HG03575 (cell line): Measurements from ENCODE around the gene KCNQ5.

ENCODE experiments used
- ATAC-seq: cut with Tn5 transposase; IDR thresholded peaks from one replicate; pipeline ENCODE4 v1.9.1; 2021; ENCODE audit not compliant: unreplicated experiment, insufficient number of reproducible peaks, low FRiP score; ENCODE audit errors: extremely low read depth

KCNQ5 gene

DNA sequence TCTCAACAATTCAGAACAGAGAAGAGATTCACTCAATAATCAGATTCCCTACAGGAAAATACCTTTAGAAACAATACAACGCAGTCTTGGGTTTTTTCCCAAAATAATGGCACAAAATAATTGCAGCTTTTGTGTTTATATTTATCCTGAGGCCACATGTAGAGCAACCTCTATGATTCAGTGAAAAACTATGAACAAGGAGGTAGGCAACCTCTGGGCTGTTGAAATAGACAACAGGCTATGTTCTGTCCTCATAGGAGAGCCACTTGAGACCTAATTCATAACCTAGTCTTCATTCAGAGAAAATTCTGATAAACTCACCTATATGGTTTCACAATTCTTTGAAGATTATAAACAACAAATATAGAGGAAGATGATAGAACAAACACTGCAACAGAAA lies 485.2 kb downstream of the KCNQ5 start:
- no peak for ATAC-seq

DNA sequence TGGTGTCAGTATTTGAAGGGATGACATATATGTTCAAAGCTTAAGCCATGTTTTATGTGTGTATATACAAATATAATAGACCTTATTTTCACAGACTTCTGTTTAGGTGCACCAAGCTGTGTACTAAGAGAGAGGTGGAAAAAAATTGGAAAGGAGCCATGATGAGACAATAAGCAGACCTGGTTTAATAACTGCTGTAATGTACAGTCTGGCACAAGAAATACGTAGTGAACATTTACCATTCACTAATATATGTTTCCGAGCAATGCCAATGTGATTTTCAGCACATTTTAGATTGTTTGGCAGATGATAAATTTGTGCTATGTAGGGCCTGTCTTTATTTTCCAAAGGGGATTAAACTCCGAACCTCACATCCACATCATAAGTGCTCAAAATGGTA lies 487.1 kb downstream of the KCNQ5 start:
- ATAC-seq: no peak

DNA sequence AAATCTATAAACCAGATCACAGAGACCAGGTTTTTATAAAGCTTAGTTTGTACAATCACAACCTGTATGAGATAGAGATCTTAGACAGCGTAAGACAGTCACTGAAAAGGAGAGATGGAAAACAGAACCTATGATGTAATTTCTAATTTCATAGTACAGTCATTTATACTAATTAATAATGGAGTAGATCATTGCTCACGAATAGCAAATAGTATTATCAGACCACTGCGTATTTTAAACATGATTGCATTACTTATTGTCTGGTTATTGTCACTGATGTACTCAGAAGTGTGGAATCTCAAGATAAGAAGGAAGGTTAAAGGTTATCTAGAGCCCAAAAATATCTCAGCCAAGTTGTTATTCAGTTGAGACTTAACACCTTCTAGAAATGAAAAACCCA lies 487.8 kb downstream of the KCNQ5 start:
- no peak for ATAC-seq

DNA sequence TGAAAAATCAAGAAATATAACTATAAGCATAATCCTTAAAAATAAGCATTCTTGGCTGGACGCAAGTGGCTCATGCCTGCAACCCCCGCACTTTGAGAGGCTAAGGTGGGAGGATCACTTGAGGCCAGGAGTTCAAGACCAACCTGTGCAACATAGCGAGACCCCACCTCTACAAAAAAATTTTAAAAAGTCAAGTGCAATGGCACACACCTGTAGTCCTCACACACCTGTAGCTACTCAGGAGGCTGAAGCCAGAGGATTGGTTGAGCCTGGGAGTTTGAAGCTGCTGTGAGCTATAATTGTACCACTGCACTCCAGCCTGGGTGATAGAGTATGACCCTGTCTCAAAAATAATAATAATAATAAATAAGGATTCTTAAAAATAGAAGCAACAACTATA lies 494.5 kb downstream of the KCNQ5 start:
- no peak for ATAC-seq

DNA sequence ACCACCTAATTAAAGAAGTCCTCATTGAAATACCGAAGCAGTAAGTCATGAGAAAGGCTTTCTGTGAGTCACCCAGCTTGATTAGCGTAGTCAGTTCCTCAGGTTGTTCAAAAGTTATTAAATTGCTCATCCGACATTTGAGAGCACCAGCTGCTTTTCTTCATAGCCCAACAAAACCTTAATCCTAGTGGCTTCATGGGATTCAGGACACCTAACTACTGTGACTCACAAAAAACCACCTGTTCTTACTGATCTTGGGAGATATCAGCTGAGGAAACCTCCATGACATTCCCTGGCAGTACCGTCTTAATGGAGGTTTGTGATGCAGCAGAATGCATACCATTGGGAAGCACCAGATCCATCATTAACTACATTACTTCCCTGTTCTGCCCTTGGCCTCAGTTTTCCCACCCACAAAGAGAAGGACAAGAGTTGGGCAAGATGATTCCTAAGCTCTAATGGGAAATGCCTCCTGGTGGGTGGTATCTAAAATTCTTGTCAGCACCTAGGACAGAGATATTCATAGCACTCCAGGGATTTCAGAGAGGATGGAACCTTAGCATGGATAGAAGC lies 499.6 kb downstream of the KCNQ5 start:
- ATAC-seq: no peak

- no peak for ATAC-seq
Measured at GRCh38 chr6:73123632-73124329, 501.9 kb downstream of the KCNQ5 start.

- peak; percentile 94 for ATAC-seq
Measured at GRCh38 chr6:73129653-73130443, 508.0 kb downstream of the KCNQ5 start.

DNA sequence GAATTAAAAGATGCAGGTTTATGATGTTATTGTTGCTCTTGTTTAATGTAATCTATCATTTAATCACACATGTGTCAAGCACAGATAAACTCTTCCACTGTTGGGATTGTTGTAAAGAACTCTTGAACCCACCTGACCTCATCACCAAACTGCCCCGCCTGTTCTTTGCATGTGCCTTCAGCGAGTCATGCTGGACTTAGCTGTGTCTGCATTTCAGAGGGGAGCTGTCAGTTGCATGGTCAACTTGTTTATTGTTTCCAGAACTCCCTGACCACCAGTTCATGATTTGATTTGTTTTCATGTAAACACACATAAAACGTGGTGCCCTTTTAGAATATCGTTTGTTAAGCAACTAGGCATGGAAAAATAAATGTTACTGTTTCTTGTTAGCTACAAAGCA lies 509.8 kb downstream of the KCNQ5 start:
- ATAC-seq: no peak

DNA sequence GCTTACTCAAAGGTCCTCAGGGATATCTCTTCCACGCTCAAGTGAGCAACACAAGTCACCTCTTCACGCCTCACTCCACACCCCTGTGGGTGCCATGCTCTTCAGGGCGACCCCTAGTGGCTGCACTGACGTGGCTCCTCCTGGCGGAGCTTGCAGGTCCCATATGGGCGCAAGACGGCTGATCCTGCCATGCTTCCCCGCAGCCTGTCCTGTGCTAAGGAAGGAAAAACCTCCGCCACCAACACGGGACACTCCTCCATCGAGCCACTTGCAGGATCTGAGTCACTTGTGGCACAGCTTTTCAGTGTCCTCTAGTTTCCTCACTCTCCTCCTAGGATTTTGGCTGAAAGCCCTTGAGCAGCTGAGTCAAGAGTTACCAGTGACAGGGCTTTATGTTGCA lies 512.7 kb downstream of the KCNQ5 start:
- no peak for ATAC-seq

- no peak for ATAC-seq
Measured at GRCh38 chr6:73139681-73140383, 518.0 kb downstream of the KCNQ5 start.

GRCh38 chr6:73143551-73143950 lies 521.7 kb downstream of the KCNQ5 start:
- ATAC-seq: no peak

DNA sequence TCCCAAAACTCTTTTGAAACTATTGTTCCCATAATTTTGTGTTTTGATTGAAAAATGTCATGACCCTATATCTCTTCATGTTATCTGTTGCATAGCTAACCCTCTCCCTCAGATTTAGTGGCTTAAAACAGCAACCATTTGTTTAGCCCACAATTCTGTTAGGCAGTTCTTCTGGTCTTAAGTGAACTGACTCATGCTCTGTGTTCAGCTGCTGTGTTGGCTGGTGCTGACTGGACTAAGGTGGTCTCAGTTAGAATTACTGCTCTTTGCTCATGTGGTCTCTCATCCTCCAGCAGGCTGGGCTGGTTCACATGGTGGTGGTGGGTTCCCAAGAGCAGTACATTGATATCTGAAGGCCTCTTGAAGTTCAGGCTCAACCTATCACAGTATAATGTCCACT lies 522.7 kb downstream of the KCNQ5 start:
- ATAC-seq: no peak

- no peak for ATAC-seq
Measured at GRCh38 chr6:73145690-73146089, 523.8 kb downstream of the KCNQ5 start.

GRCh38 chr6:73151732-73152131 lies 529.9 kb downstream of the KCNQ5 start:
- no peak for ATAC-seq

GRCh38 chr6:73152556-73152955 lies 530.7 kb downstream of the KCNQ5 start:
- no peak for ATAC-seq

DNA sequence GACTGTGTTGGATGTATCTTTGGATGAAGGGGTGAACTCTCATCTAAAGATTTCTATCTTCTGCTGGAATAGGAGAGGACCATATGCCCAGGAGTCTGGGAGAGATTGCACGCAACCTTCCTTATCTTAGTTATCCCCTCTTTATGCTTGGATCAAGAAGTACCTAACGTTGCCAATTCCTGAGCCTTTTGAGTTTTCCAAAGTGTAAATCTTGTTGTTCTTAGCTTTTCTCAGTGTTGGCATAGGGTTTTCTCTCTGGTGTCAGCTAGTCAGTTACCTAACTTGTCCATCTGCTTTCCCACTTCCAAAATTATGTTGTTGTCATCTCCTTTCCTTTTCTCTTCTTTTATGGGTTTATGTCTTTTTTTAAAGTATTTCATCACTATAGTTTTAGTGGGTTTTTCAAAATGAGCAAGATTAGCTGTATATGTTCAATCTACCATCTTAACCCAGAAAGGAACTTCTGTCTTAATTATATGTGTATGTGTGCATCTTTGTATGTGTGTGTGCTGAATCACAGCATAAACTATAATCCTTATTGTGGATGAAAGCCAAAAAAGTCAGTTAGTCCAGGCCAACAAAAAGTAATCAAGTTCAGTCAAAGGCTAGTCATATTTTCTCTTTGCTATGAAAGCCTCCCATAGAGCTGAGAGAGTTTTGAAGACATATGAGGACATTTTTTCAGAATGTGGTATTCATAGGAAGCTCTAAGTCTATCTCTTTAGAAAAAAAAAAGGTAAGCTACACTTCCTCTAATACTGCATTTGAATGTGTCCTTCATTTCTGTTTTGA lies 531.3 kb downstream of the KCNQ5 start:
- ATAC-seq: no peak

DNA sequence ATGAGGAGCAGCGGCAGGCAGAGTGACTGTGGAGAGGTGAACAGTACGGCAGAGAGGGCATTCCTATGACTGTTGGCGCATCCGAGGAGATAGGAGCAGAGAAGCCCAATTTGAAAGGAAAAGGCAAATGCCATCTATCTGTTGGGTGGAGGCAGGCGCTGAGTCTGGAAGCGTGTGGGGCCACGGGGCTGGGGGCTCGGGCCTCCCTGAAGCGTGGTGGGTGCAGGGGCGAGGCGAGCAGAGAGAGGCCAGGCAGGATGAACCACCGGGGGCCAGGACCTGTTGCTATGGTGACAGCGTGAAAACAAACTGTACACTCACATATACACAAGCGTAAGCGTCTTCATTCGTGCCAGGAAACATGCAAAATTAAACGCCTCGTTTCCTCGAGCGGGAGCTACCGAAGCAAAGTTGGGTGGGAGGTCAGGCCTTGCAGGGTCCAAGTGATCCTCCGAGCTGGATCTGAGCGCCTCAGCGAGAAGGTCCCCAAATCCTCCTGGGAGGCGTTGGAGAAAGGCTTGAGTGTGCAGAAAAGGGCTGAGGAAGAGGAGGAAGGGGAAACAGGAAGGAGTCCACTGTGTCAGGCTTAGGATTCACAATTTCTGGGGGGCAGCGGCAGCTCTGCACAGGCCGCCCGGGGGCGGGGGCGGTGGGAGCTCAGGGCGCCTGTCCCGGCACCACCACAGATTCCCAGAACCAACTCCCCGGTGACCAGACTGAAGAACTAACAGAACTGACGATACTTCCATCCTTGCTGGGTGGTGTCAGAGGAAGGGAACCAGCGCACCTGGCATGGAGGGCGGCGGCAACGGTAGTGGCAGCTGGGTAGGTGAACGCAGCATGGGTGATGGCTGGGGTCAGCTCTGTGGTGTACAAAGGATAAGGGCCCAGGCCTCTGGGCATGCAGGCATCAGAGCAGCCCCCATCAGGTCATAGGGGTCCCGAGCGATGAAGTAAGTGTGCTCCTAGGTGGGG lies 535.2 kb downstream of the KCNQ5 start:
- no peak for ATAC-seq

DNA sequence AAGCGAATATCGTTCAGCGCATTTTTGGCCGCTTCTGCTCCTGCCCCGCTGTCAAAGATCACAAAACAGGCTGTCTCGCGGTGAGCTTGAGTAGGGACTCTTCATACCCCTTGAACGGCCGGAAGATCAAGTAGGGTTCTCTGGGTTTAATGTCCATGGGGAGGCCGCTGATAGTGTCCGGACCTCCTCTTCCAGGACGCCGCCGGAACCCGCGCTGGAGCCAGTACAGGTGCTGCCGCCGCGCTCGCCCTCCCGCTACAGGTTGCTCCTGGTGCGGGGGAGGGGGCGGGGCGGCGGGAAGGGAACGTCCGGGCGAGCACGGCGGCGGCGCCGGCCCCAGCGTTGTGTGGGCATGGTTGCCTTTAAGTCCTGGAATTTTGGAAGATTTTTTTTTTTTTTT lies 536.0 kb downstream of the KCNQ5 start:
- ATAC-seq: no peak
